Glutamatergic neuron (in vitro differentiated cells): ENCODE measurements around the gene SALL2. TPM values are rescaled to one million over a fixed set of nuclear protein-coding genes. Genes with fewer than 3 reads are reported as not detected.
A peak's percentile ranks its signal among the peaks of the same experiment; 100 is the strongest.

Experiments used
- DNase-seq: peaks from one replicate; pipeline ENCODE4 v3.0.0; 2022
- H3K27ac Mint-ChIP-seq: one replicate; pipeline ENCODE4 v1.8.0; 2020; ENCODE audit warnings: mild to moderate bottlenecking, mixed read lengths, inconsistent platforms; ENCODE audit not compliant: unreplicated experiment
- H3K27me3 Mint-ChIP-seq: one replicate; pipeline ENCODE4 v1.8.0; 2020; ENCODE audit warnings: mild to moderate bottlenecking, moderate library complexity, mixed read lengths, inconsistent platforms; ENCODE audit not compliant: unreplicated experiment
- H3K36me3 Mint-ChIP-seq: one replicate; pipeline ENCODE4 v1.8.0; 2020; ENCODE audit warnings: mild to moderate bottlenecking, mixed read lengths, inconsistent platforms; ENCODE audit not compliant: unreplicated experiment
- H3K4me1 Mint-ChIP-seq: one replicate; pipeline ENCODE4 v1.8.0; 2020; ENCODE audit warnings: mild to moderate bottlenecking, low read depth, mixed read lengths, inconsistent platforms; ENCODE audit not compliant: unreplicated experiment
- H3K4me3 Mint-ChIP-seq: one replicate; pipeline ENCODE4 v1.8.0; 2020; ENCODE audit warnings: mild to moderate bottlenecking, mixed read lengths, inconsistent platforms; ENCODE audit not compliant: unreplicated experiment
- H3K9me3 Mint-ChIP-seq: one replicate; pipeline ENCODE4 v1.8.0; 2020; ENCODE audit warnings: mild to moderate bottlenecking, moderate library complexity, mixed read lengths, inconsistent platforms; ENCODE audit not compliant: unreplicated experiment
- CTCF ChIP-seq: fragments of 200-600 bp; sonication (generic); IDR thresholded peaks from one replicate; pipeline ENCODE4 v1.5.0; 2021; ENCODE audit not compliant: partially characterized antibody, unreplicated experiment
- total RNA-seq: library from RNA; stranded (reverse); fragmentation: NEBNext Ultra II Directional; extraction: Animal tissue kit (Norgen Biotek cat#: 25700); gene quantifications from one replicate; pipeline ENCODE4 v1.2.1, GENCODE V29; 2021; ENCODE audit not compliant: unreplicated experiment

Gene SALL2
- total RNA-seq, 1 donor from 2014 or later: 62.9 TPM

GRCh38 chr14:21535545-21536417 lies 9.6 kb upstream of the SALL2 start:
- no peak for TF ChIP-seq CTCF
- H3K27ac Mint-ChIP-seq: peak overlapping the region; percentile 22
- peaks cover 16% of the 10 kb centered on the region for H3K4me1 Mint-ChIP-seq

GRCh38 chr14:21534576-21534975 lies 8.4 kb upstream of the SALL2 start:
- Mint-ChIP-seq H3K4me3 (peak overlapping the region; percentile 34), H3K36me3 (no peaks in the 10 kb centered on the region), H3K27ac (peak overlapping the region; percentile 7), H3K27me3 (peaks cover 9% of the 10 kb centered on the region), H3K4me1 (peaks cover 16% of the 10 kb centered on the region), H3K9me3 (no peaks in the 10 kb centered on the region)
- DNase-seq: no peak
- no peak for TF ChIP-seq CTCF

More at GRCh38 chr14:21535545-21536417, 9.6 kb upstream of the SALL2 start:
- Mint-ChIP-seq H3K9me3 (no peaks in the 10 kb centered on the region), H3K36me3 (no peaks in the 10 kb centered on the region), H3K4me3 (peak overlapping the region; percentile 87), H3K27me3 (peaks cover 7% of the 10 kb centered on the region)
- no peak for DNase-seq

GRCh38 chr14:21533294-21533693 lies 7.1 kb upstream of the SALL2 start:
- Mint-ChIP-seq H3K9me3 (no peaks in the 10 kb centered on the region), H3K27ac (no peak overlapping the region), H3K4me1 (peaks cover 16% of the 10 kb centered on the region), H3K27me3 (peaks cover 12% of the 10 kb centered on the region), H3K4me3 (no peak overlapping the region), H3K36me3 (no peaks in the 10 kb centered on the region)
- TF ChIP-seq CTCF: no peak
- DNase-seq: no peak

GRCh38 chr14:21529515-21529914 lies 3.4 kb upstream of the SALL2 start:
- Mint-ChIP-seq H3K9me3 (peaks cover 3% of the 10 kb centered on the region), H3K4me3 (no peak overlapping the region), H3K27me3 (peaks cover 11% of the 10 kb centered on the region), H3K36me3 (no peaks in the 10 kb centered on the region), H3K4me1 (peaks cover 6% of the 10 kb centered on the region), H3K27ac (no peak overlapping the region)
- TF ChIP-seq CTCF: no peak
- no peak for DNase-seq
